Left renal pelvis (tissue), 4 donors: ENCODE data around the gene POLG2. TPM values are rescaled to one million over a fixed set of nuclear protein-coding genes. Genes with fewer than 3 reads are reported as not detected.
"Not testable (repeated sequence)": the region's sequence is repeated elsewhere in the genome, so short reads cannot be mapped to it uniquely, and the experiment has no call there.

ENCODE experiments used
- DNase-seq, 4 donors: peaks; one replicate each; pipeline ENCODE4 v3.0.0-alpha.2; 2013; ENCODE audit warnings: low read depth in 4 of 4, low spot score in 3 of 4
- polyA plus RNA-seq, 4 donors: library from polyadenylated mRNA; unstranded; fragments of 120-200 nt; gene quantifications; one replicate each; pipeline ENCODE4 v1.2.1, GENCODE V29; 2013; ENCODE audit not compliant: insufficient read length in 4 of 4

POLG2 gene
- polyA plus RNA-seq, 4 donors, result 26.8 to 48.8 (median 31.4) TPM

- DNase-seq, result no peak
Measured at GRCh38 chr17:64491034-64491860, 5.6 kb downstream of the POLG2 start.

GRCh38 chr17:64488301-64488700, 8.6 kb downstream of the POLG2 start:
- DNase-seq, result no peak

- DNase-seq, result no peak
Measured at GRCh38 chr17:64484380-64484779, 12.5 kb downstream of the POLG2 start.

- no peak for DNase-seq
Measured at GRCh38 chr17:64480951-64481350, 15.9 kb downstream of the POLG2 start.

- no peak for DNase-seq
Measured at GRCh38 chr17:64477849-64478248, 19.0 kb downstream of the POLG2 start.

GRCh38 chr17:64472564-64472963, 24.3 kb downstream of the POLG2 start:
- no peak for DNase-seq

GRCh38 chr17:64471440-64471839, 25.4 kb downstream of the POLG2 start:
- DNase-seq, result no peak

GRCh38 chr17:64470625-64471024, 26.2 kb downstream of the POLG2 start:
- DNase-seq, result no peak

GRCh38 chr17:64466834-64467233, 30.0 kb downstream of the POLG2 start:
- not testable (repeated sequence) for DNase-seq

- no peak for DNase-seq
Measured at GRCh38 chr17:64466019-64466735, 30.7 kb downstream of the POLG2 start.

GRCh38 chr17:64461788-64462187, 35.1 kb downstream of the POLG2 start:
- DNase-seq, result no peak

- peak in 1 of 4 donors; percentile 12 for DNase-seq
Measured at GRCh38 chr17:64460955-64461354, 35.9 kb downstream of the POLG2 start.

- DNase-seq, result not testable (repeated sequence)
Measured at GRCh38 chr17:64459818-64460217, 37.0 kb downstream of the POLG2 start.

- DNase-seq, result no peak
Measured at GRCh38 chr17:64459284-64459747, 37.5 kb downstream of the POLG2 start.

- no peak for DNase-seq
Measured at GRCh38 chr17:64458756-64459155, 38.1 kb downstream of the POLG2 start.

- DNase-seq, result no peak
Measured at GRCh38 chr17:64457156-64457555, 39.7 kb downstream of the POLG2 start.

- no peak for DNase-seq
Measured at GRCh38 chr17:64455993-64456885, 40.6 kb downstream of the POLG2 start.

- no peak for DNase-seq
Measured at GRCh38 chr17:64449545-64449944, 47.3 kb downstream of the POLG2 start.

- no peak for DNase-seq
Measured at GRCh38 chr17:64448665-64449512, 48.0 kb downstream of the POLG2 start, which contains the start of gene MILR1. TSS of gene MILR1 (plus strand) at chr17:64449115. CDS start at chr17:64449169, 54 bp downstream.

- DNase-seq, result no peak
Measured at GRCh38 chr17:64447526-64447925, 49.3 kb downstream of the POLG2 start.
